Ureter (tissue), 1 donor: Measurements from ENCODE around the gene GALNT5. TPM values are rescaled to one million over a fixed set of nuclear protein-coding genes. Genes with fewer than 3 reads are reported as not detected.
"Not testable (repeated sequence)": the region's sequence is repeated elsewhere in the genome, so short reads cannot be mapped to it uniquely, and the experiment has no call there.

Experiments used
- DNase-seq: peaks from one replicate; pipeline ENCODE4 v3.0.0-alpha.2; 2020; ENCODE audit warnings: low spot score
- total RNA-seq: library from RNA; stranded (reverse); gene quantifications from one replicate; pipeline ENCODE4 v1.2.4, GENCODE V29; 2023
- donor health status: DM: yes; HTN: yes; CAD: no.

The GALNT5 gene
- total RNA-seq, 1 donor from 2014 or later = 0.29 TPM

DNA sequence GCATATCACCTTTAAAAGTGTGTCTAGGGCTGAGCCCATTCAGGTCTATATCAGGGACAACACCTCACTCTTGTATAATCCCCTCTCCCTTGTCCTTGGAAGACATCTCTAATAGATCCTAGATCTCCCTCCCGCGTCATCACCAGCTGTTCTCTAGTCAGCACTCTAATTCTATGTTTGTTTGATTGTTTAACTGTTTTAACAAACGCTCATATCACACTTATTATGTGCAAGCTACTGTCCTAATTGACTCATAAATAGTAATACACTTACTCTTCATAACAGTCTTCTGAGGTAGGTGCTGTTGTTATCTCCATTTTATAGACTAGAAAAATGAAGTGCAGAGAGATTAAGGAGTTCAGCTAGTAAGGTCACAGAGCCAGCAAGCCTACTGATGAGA lies 69.7 kb downstream of the GALNT5 start:
- no peak for DNase-seq

DNA sequence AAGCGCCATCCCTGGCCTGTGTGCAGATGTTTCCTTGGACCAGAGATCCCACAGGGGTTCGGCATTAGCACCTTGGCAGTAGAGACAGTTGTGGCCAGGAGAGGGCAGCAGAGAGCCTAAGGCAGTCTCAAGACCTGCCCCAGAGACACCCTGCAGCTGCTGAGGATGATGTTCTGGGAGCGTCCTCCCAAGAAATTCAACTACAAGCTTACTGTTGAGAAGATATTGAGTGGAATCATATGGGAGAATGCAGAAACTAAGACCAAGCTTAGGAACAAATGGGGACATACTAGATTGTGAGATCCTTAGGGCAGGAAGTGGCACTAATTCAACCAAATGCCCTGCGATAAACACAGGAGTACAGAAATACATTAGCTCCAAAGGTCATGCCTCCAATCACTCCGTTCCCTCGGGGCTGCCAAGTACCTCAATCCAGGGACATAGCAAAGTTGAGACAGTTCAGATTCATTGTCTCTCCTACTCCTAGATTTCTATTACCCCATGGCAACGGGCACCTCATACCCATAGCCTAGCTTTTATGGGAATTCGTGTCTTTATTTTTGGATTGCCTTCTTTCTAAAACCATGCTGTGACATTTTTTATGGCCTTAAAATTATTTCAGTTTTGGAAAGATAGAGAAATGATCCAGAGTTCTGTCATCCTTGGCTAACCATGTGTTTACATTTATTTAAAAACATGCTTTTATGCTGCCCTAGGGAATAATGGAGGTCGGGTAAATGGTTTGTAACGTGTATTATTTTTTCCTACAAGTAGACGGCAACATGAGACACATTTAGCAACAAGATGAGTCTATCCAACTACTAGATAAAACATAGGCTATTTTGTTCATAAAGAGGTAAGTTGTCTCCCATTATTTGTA lies 70.4 kb downstream of the GALNT5 start:
- DNase-seq = peak; percentile 83

DNA sequence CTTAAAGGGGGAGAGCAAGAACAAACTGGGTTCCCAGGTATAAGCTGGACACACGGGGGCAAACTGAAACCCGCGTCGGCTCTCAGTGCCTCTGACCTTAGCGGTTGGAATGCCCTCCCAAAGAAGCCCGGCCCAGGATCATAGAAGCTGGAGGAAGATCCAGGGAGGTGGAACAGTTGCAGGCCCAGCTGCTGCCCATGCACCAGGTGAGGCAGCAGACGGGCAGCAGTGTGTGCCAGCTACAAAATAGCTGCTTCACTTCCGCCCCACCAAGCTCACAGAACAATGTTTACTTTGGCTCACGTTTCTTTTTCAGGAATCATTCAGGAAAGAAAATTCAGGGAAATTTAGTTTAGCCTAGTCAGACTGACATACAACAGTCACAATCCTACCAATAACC lies 72.0 kb downstream of the GALNT5 start:
- no peak for DNase-seq

DNA sequence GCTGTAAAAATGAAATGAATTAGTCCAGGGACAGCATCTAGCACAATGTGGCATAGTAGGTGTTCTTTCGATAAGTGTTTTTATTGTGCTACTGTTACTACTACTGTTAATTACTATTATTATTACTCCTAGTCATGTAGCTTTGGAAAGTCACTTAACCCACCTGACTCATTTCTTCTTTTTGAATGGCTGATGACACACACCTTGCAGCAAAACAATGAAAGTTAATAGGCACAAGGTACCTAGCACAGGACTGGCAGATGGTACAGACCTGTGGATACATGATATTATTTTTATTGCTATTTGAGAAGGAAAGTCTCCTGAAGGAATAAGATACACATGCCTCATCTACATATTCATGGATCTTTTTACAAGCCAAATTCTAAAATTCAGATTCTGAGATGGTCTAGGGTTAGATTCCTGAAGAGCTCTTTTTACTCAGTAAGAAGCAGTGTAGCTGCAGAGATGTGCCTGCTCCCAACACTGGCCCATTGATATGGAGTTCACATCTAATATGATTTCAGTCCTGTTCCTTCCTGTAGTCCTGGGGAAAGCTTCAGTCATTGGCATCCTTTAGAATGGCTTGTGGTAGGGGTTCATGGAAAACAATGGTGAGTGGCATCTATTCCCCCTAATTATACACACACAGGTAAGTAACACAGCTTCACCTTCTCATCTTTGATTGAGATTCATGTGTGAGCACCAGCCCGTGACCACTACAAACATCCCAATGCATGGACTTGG lies 76.0 kb downstream of the GALNT5 start:
- no peak for DNase-seq

DNA sequence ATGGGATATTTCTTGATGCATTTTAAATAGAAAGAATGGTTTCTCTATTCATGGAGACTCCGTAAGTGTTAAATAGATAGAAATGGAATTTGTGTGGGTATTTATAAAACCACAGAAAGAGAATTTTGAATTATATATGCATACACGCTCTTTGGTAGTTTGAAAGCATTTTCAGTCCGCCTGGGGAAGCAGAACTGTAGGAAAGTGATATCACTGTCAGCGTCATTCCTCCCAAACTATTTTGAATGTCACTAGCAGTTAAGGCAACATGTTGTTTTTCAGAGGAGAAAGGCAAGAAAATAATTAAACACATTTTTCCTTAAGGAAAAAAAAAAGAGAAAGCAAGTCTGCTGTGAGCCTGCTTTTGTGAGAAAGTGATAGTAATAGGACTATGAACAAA lies 76.8 kb downstream of the GALNT5 start:
- no peak for DNase-seq

DNA sequence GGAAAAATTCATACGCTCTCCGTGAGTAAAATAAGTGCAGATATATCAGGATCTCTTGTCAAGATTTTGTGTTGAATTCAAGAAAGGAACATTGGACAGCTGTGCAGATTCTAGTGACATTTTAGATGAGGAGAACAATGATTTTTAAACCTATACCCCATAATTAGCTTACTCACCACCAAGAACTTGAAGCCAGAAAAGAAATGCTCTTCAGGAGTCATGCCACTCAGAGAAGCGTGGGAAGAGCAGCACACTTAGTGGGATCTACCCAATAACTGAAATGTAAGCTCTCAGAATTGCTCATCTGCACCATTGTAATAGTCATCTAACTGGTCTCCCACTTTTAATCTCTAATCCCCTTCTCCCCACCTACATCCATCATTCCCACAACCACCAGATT lies 77.3 kb downstream of the GALNT5 start:
- no peak for DNase-seq

DNA sequence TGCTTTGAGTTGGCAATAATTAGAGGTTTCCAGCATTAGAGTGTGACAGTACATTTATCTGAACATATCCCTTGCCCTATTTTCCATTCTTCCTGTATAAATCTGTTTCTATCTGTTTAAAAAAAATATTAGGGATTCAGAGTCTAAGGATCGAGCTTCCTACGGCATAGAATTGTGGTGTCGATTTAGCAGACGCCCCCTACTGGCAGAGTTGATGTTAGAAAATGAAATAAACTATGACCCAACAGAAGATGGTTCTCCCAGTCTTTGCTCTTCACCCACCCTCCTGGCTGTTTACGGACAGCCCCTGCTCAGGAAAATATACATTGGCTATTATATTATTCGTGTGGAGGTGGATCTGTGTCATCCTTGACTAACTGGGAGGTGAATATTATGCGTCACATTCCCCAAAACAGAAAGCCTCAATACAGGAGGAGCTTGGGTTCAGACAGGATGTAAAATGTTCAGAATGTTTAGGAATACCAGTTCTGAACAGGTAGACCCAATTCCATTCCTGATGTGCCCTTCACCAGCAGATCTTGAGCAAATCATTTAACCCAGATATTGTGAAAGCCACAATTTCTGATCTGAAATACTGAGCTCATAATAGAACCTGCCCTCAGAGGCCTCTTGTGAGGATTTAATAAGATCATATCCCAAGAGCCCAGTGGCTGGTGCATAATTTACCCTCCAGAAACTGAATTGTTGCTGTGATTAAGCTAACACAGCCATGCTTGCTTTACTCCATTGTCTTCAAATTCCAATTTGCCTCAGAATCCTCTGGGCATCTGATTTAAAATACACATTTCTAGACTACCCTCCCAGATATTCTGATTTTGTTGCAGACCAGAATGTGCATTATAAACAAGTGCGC lies 78.9 kb downstream of the GALNT5 start:
- no peak for DNase-seq

DNA sequence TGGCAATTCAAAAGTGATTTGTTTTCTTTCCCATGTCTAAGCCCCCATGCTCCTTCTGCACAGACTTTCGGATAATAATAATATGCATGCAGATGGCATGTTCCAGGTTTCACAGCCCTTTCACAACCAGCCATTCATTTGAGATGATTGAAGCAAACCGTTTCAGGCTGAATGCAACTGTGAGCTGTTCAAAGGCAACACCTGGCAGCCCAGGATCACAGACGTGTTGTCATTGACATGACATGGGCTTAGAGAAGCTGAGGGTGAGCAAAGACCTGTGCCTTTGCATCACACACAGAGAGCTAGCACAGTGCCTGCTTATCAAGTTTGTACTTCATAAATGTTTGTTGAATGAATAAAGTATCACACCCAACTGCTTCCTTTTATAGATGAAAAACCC lies 80.5 kb downstream of the GALNT5 start:
- DNase-seq = no peak

DNA sequence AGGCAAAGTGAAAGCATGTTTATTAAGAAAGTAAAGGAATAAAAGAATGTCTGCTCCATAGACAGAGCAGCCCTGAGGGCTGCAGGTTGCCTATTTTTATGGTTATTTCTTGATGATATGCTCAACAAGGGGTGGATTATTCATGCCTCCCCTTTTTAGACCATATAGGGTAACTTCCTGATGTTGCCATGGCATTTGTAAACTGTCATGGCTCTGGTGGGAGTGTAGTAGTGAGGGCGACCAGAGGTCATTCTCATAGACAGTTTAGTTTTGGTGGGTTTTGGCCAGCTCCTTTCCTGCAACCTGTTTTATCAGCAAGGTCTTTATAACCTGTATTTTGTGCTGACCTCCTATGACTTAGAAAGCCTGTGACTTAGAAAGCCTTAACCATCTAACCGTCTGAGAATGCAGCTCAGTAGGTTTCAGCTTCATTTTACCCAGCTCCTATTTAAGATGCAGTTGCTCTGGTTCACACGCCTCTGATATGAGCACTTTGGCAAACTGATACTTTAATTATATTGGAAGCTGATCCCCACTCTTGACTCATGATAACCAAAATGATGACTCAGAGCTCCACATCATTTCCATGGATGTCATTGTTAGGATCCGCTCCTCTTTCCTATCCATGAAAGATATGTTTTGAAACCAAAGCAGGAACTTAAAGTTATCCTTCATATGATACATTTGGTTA lies 82.6 kb downstream of the GALNT5 start:
- DNase-seq = no peak

DNA sequence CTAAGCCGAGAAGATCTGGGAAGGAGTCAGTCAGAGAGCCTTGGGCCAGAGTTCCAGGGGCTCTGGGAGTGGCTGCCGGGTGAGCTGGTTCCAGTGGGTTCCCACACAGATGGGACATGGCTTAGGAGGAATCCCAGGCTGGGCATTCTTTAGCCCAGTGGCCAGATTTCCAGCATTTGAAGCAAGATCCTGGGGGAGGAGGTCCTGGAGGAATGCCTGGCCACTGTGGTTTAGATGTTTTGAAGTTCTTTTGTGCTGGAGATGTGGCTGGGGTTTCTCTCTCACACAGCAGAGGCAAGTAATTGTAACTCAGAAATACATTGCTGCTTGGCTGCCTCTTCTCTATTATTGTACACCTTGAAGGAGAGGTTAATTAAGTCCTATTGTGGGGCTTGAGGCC lies 83.9 kb downstream of the GALNT5 start:
- not testable (repeated sequence) for DNase-seq

DNA sequence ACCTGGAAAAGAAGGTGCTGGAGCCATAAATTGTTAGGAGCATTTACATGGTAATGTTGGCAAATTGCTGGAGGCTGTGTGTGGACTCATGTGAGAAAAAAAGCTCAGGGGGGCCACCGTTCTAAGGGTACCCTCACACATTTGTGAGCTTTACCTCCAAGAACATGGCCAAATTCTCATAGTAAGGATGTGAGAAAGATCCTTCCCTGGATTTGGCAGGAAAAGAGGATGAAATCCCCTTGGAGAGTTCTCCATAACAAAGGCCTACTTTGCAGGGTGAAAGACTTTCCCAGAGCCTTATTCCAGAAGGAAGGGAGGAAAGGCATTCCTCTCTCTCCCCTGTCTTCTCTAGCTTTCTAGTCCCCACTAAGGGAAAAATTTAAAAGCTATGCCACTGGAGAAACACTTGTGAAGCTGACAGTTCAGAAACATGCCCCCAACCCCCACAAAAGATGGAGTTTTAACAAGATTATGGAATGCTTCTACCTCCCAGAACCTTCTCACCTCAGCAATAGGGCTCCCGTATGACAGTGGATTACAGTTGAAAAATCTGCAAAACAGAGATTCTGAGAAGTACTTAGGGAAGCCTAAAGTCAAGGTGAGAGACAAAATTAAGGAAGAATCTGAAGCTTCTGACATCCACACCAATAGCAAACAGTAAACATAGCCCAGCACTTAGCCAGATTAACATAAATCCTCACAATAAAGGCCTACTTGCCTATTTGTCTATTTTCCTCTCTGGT lies 88.3 kb downstream of the GALNT5 start:
- no peak for DNase-seq

DNA sequence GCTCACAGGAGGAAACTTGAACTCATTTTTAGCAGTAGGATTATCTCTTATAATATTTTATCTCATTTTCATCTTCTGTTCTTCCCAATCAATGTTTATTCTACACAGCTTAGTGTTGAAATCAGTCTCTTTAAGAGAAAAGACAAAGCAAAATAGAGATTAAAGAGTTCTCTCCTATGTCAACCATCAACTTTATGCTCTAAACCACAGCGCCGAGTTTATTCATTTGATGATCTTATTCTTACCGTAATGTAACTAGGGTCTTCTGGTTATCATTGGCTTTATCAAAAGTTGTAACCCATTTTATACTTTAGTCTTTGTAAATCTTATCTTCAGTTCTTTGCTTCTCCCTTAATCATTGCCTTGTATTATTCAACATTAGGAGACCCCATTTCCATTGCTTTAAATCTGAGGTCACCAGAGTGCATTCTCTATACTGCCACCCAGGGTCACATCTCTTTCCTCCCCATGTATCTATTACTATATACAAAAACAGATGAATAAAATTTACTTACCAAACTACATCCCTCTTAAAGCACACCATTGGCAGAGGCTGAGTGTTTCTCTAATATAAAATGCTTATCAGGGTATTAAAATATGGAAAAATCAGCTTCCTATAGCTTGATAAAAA lies 90.9 kb downstream of the GALNT5 start:
- DNase-seq = no peak

DNA sequence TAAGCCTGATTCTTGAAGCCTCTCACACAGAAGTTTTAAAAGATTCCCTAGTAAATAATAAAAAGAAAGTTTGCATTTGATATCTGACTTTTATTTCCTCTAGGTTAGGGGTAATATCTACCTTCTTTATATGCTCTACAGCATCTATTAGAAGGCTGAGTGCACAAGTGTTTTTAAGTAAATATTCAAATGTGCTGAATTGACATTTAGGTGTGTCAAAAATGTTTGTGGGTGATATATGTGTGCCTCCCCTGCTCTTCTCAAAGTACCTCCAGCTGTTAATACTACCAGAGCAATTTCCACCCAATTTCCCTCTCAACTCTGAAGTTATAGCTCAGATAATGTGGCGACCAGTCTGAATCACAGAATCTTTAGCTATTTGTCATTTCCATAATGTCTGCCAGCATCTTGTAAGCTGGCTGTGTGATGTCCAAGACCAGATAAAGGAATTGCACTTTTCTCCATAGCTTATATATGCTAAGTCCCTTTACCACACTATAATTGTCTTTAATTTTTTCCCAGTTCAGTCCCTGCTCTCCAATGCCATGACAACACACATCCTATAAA lies 92.5 kb downstream of the GALNT5 start:
- no peak for DNase-seq

DNA sequence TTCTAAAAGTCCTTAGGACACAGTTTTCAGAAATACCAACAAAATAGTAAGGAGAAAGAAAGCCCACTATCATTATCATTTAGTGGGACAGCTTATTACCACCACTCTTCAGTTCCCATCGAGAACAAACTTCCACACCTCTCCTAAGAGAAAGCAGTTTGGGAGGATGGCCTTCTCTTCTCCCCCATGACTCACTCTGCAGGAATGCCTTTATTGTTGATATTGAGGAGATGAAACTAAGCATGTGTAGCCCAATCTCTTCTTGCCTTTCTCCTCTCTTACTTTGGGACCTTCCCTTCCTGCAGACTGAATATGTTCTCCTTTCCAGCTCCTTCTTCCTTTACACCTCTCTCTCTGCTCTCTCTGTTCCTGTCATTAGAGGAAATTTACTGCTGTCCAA lies 98.1 kb downstream of the GALNT5 start:
- no peak for DNase-seq

DNA sequence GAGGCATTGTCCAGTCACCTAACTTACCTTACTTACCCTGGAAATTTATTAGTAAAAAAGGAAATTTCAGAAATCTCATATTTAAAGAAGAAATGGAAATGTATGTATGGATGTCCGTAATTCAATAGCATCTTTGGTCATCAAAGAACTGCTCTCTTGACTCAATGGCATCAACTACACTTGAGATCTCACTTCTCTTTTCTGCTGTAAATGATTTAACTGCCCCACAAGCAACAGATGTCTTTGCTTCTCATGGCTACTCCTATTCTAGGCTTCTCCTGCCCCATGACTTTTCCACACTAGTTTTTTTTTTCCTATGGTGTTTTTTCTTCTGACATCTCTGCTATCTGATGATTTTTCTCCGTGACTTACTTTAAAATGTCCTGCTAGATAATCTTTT lies 102.1 kb downstream of the GALNT5 start:
- DNase-seq = no peak

DNA sequence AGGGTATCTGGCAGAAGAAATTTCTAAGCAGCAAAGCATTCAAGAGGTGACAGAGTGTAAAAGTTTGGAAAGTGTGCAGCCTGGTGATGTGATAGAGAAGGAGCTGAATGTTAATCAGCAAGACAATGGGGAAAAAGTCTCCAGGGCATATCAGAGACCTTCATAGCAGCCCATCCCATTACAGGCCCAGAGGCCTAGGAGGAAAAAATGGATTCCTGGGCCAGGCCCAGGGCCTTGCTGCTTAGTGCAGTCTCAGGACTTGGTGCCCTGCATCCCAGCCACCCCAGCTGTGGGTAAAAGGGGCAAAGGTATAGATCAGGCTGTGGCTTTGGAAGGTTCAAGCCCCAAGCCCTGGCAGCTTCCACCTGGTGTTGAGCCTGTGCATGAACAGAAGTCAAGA lies 104.0 kb downstream of the GALNT5 start:
- no peak for DNase-seq

DNA sequence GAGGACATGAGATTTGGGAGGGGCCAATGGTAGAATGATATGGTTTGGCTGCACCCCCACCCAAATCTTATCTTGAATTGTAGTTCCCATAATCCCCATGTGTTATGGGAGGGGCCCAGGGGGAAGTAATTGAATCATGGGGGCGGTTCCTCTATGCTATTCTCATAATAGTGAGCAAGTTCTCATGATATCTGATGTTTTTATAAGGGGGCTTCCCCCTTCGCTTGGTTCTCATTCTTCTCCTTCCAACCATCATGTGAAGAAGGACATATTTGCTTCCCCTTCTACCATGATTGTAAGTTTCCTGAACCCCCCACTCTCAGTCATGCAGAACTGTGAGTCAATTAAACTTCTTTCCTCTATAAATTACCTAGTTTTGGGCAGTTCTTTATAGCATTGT lies 105.1 kb downstream of the GALNT5 start:
- DNase-seq = no peak

DNA sequence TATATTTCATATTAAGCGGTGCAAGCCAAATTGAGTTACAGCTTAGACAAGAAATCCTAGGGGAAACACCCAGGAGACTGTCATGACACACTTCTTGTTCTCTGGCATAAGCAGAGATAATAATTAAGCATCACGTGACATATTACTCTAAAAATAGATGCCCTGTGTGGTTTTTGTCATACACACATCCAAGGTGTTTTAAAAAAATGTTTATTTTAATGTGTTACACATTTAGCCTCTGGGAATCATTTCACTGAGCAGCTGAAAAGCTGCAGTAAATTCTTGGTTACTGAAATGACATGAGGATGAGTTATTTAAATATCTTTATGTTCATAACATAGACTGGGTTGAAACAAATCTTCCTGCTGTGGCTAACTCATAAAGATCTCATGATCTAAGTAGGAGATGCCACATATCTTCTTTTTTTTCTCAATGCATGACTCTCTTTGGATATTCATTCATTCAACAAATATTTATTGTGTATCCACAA lies 106.2 kb downstream of the GALNT5 start:
- DNase-seq = no peak
